HepG2 (cell line): Measurements from ENCODE around the gene GRK3. TPM values are rescaled to one million over a fixed set of nuclear protein-coding genes. Genes with fewer than 3 reads are reported as not detected.
A peak's percentile ranks its signal among the peaks of the same experiment; 100 is the strongest.

Source experiments
- BRD4 ChIP-seq: sonication (generic); formaldehyde crosslinking; IDR thresholded peaks from 2 replicates; pipeline ENCODE4 v1.4.0; 2020; ENCODE audit warnings: missing genetic modification reagents
- FLYWCH1 ChIP-seq: sonication (generic); formaldehyde crosslinking; IDR thresholded peaks from 2 replicates; pipeline ENCODE4 v1.8.1; 2023; ENCODE audit warnings: mild to moderate bottlenecking, missing genetic modification reagents
- KDM5A ChIP-seq: fragments of 200-600 bp; sonication (generic); IDR thresholded peaks from 2 replicates; pipeline ENCODE4 v1.7.0; 2018; ENCODE audit warnings: antibody characterized with exemption, mild to moderate bottlenecking, low read length, borderline replicate concordance
- LCORL ChIP-seq, 2 experiments: fragments of 450-650 bp in 1 of 2; sonication (generic) in 1 of 2; formaldehyde crosslinking in 1 of 2; IDR thresholded peaks; 2 replicates each; pipeline versions ENCODE4 v1.5.0 to v1.6.1; 2017 to 2020; ENCODE audit warnings: antibody characterized with exemption in 1 of 2, missing genetic modification reagents in 1 of 2
- SOX6 ChIP-seq, 2 experiments: fragments of 450-650 bp in 1 of 2; sonication (generic) in 1 of 2; formaldehyde crosslinking in 1 of 2; IDR thresholded peaks; 2 replicates each; pipeline versions ENCODE4 v1.4.0 to v1.6.1; 2017 to 2020; ENCODE audit warnings: antibody characterized with exemption in 1 of 2, mild to moderate bottlenecking in 1 of 2, missing genetic modification reagents in 1 of 2
- TBL1XR1 ChIP-seq: fragments of 150-350 bp; IDR thresholded peaks from 2 replicates; pipeline ENCODE4 v1.6.1; 2014; ENCODE audit warnings: borderline replicate concordance, low read length; ENCODE audit not compliant: partially characterized antibody
- TBX3 ChIP-seq: fragments of 450-650 bp; IDR thresholded peaks from 2 replicates; pipeline ENCODE4 v1.6.1; 2017; ENCODE audit warnings: antibody characterized with exemption, mild to moderate bottlenecking, inconsistent platforms, borderline replicate concordance
- TOE1 ChIP-seq: sonication (generic); formaldehyde crosslinking; IDR thresholded peaks from 2 replicates; pipeline ENCODE4 v1.4.0; 2020; ENCODE audit warnings: mild to moderate bottlenecking, missing genetic modification reagents
- ZNF556 ChIP-seq: sonication (generic); formaldehyde crosslinking; IDR thresholded peaks from 2 replicates; pipeline ENCODE4 v1.4.0; 2020; ENCODE audit warnings: mild to moderate bottlenecking, missing genetic modification reagents, borderline replicate concordance
- ZNF572 ChIP-seq: sonication (generic); formaldehyde crosslinking; IDR thresholded peaks from 2 replicates; pipeline ENCODE4 v1.5.1; 2020; ENCODE audit warnings: mild to moderate bottlenecking, missing genetic modification reagents
- ZNF605 ChIP-seq: sonication (generic); formaldehyde crosslinking; IDR thresholded peaks from 2 replicates; pipeline ENCODE4 v1.8.0; 2022; ENCODE audit warnings: mild to moderate bottlenecking, missing genetic modification reagents
- ZNF75D ChIP-seq: sonication (generic); formaldehyde crosslinking; IDR thresholded peaks from 2 replicates; pipeline ENCODE4 v1.8.1; 2023; ENCODE audit warnings: missing genetic modification reagents, mild to moderate bottlenecking, borderline replicate concordance
- ZNF879 ChIP-seq: sonication (generic); formaldehyde crosslinking; IDR thresholded peaks from 2 replicates; pipeline ENCODE4 v1.8.1; 2023; ENCODE audit warnings: missing genetic modification reagents
- ZSCAN29 ChIP-seq: sonication (generic); formaldehyde crosslinking; conservative IDR thresholded peaks from 2 replicates; pipeline ENCODE4 v1.4.0; 2020; ENCODE audit warnings: mild to moderate bottlenecking, missing genetic modification reagents
- polyA plus RNA-seq, 8 experiments: library from polyadenylated mRNA; depleted of rRNA in 3 of 8; stranded (reverse) in 7 of 8; unstranded in 1 of 8; fragments of >200 nt; fragmentation: Illumina TruSeq in 4 of 8; extraction: Trizol in 4 of 8; gene quantifications; 2 replicates each; pipeline versions ENCODE4 v1.2.1 to v1.2.3, GENCODE V29; 2011 to 2016; ENCODE audit warnings: low read depth in 4 of 8, missing spikeins in 1 of 8, mixed read lengths in 1 of 8; ENCODE audit not compliant: insufficient read depth in 1 of 8
- total RNA-seq, 5 experiments: library from RNA; depleted of rRNA; stranded (reverse); fragments of >200 nt; fragmentation: Illumina TruSeq; extraction: Trizol; gene quantifications; 2 replicates each; pipeline ENCODE4 v1.2.3, GENCODE V29; 2016; ENCODE audit warnings: low read depth in 1 of 5
- TF ChIP-seq, protein P1 (sequence below): sonication (generic); formaldehyde crosslinking; IDR thresholded peaks from 2 replicates; pipeline ENCODE4 v1.5.1; 2020; ENCODE audit warnings: missing genetic modification reagents, mild to moderate bottlenecking, borderline replicate concordance
- TF ChIP-seq, protein P2 (sequence below): sonication (generic); formaldehyde crosslinking; IDR thresholded peaks from 2 replicates; pipeline ENCODE4 v1.5.0; 2020; ENCODE audit warnings: missing genetic modification reagents
- TF ChIP-seq, protein P3 (sequence below): sonication (generic); formaldehyde crosslinking; IDR thresholded peaks from 2 replicates; pipeline ENCODE4 v1.4.0; 2020; ENCODE audit warnings: missing genetic modification reagents
- TF ChIP-seq, protein P4 (sequence below): sonication (generic); formaldehyde crosslinking; IDR thresholded peaks from 2 replicates; pipeline ENCODE4 v1.4.0; 2020; ENCODE audit warnings: missing genetic modification reagents

The GRK3 gene
- total and polyA plus RNA-seq, 2 of the 13 experiments (the other 11 are each of a cell fraction or from before 2014, with no cell fraction given) = 8.5 to 16.7 TPM

DNA sequence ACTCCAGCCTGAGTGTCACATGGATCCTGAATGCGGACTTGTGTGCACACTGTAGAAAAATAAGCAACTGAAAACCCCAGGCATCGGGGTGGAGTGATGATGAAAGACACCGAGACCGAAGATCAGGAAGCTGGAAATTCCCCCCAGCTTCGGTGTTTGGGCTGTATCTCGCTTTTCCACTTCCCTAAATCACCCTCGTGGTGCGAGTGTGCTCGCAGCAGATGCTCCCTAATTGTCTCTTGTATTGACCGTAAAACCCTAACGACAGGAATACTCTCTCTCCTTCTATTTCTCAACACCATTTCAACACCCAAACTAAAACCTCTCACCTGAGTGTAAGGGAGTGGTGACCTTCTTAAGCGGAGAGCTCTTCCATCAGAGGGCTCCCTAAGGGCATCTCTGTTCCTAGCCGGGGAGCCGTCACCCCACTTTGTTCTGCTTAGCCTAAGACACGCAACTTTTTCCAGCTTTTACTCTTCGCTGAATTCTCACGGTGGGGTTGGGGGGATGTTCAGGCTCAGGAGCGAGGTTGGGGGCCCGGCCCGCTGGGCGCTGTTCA lies 635 bp upstream of the GRK3 start (continued):
- TF ChIP-seq, protein P1, sequence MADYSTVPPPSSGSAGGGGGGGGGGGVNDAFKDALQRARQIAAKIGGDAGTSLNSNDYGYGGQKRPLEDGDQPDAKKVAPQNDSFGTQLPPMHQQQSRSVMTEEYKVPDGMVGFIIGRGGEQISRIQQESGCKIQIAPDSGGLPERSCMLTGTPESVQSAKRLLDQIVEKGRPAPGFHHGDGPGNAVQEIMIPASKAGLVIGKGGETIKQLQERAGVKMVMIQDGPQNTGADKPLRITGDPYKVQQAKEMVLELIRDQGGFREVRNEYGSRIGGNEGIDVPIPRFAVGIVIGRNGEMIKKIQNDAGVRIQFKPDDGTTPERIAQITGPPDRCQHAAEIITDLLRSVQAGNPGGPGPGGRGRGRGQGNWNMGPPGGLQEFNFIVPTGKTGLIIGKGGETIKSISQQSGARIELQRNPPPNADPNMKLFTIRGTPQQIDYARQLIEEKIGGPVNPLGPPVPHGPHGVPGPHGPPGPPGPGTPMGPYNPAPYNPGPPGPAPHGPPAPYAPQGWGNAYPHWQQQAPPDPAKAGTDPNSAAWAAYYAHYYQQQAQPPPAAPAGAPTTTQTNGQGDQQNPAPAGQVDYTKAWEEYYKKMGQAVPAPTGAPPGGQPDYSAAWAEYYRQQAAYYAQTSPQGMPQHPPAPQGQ = no peak
- TF ChIP-seq ZNF605 (no peak), ZNF556 (CRISPR knock-in tag) (no peak), ZNF75D (CRISPR knock-in tag) (no peak), LCORL (IDR thresholded peaks at IDR 0.05) (0 out of 2 replicates have a peak, but pooled peaks have one; percentile 9), LCORL (CRISPR knock-in tag; IDR thresholded peaks at IDR 0.05) (0 out of 2 replicates have a peak, but pooled peaks have one; percentile 52), TOE1 (no peak), TBX3 (no peak), BRD4 (CRISPR knock-in tag) (no peak), FLYWCH1 (CRISPR knock-in tag) (no peak), TBL1XR1 (no peak), ZNF879 (CRISPR knock-in tag) (no peak), SOX6 (IDR thresholded peaks at IDR 0.05) (no peak), SOX6 (CRISPR knock-in tag; IDR thresholded peaks at IDR 0.05) (peak; percentile 28; the same call in 1 of the 2 replicates), KDM5A (no peak), ZSCAN29 (no peak), ZNF572 (CRISPR knock-in tag) (no peak)
- TF ChIP-seq, protein P2, sequence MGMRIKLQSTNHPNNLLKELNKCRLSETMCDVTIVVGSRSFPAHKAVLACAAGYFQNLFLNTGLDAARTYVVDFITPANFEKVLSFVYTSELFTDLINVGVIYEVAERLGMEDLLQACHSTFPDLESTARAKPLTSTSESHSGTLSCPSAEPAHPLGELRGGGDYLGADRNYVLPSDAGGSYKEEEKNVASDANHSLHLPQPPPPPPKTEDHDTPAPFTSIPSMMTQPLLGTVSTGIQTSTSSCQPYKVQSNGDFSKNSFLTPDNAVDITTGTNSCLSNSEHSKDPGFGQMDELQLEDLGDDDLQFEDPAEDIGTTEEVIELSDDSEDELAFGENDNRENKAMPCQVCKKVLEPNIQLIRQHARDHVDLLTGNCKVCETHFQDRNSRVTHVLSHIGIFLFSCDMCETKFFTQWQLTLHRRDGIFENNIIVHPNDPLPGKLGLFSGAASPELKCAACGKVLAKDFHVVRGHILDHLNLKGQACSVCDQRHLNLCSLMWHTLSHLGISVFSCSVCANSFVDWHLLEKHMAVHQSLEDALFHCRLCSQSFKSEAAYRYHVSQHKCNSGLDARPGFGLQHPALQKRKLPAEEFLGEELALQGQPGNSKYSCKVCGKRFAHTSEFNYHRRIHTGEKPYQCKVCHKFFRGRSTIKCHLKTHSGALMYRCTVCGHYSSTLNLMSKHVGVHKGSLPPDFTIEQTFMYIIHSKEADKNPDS (CRISPR knock-in tag) = no peak
- TF ChIP-seq, protein P3, sequence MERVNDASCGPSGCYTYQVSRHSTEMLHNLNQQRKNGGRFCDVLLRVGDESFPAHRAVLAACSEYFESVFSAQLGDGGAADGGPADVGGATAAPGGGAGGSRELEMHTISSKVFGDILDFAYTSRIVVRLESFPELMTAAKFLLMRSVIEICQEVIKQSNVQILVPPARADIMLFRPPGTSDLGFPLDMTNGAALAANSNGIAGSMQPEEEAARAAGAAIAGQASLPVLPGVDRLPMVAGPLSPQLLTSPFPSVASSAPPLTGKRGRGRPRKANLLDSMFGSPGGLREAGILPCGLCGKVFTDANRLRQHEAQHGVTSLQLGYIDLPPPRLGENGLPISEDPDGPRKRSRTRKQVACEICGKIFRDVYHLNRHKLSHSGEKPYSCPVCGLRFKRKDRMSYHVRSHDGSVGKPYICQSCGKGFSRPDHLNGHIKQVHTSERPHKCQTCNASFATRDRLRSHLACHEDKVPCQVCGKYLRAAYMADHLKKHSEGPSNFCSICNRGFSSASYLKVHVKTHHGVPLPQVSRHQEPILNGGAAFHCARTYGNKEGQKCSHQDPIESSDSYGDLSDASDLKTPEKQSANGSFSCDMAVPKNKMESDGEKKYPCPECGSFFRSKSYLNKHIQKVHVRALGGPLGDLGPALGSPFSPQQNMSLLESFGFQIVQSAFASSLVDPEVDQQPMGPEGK = peak; percentile 30; the same call in 1 of the 2 replicates
- TF ChIP-seq, protein P4, sequence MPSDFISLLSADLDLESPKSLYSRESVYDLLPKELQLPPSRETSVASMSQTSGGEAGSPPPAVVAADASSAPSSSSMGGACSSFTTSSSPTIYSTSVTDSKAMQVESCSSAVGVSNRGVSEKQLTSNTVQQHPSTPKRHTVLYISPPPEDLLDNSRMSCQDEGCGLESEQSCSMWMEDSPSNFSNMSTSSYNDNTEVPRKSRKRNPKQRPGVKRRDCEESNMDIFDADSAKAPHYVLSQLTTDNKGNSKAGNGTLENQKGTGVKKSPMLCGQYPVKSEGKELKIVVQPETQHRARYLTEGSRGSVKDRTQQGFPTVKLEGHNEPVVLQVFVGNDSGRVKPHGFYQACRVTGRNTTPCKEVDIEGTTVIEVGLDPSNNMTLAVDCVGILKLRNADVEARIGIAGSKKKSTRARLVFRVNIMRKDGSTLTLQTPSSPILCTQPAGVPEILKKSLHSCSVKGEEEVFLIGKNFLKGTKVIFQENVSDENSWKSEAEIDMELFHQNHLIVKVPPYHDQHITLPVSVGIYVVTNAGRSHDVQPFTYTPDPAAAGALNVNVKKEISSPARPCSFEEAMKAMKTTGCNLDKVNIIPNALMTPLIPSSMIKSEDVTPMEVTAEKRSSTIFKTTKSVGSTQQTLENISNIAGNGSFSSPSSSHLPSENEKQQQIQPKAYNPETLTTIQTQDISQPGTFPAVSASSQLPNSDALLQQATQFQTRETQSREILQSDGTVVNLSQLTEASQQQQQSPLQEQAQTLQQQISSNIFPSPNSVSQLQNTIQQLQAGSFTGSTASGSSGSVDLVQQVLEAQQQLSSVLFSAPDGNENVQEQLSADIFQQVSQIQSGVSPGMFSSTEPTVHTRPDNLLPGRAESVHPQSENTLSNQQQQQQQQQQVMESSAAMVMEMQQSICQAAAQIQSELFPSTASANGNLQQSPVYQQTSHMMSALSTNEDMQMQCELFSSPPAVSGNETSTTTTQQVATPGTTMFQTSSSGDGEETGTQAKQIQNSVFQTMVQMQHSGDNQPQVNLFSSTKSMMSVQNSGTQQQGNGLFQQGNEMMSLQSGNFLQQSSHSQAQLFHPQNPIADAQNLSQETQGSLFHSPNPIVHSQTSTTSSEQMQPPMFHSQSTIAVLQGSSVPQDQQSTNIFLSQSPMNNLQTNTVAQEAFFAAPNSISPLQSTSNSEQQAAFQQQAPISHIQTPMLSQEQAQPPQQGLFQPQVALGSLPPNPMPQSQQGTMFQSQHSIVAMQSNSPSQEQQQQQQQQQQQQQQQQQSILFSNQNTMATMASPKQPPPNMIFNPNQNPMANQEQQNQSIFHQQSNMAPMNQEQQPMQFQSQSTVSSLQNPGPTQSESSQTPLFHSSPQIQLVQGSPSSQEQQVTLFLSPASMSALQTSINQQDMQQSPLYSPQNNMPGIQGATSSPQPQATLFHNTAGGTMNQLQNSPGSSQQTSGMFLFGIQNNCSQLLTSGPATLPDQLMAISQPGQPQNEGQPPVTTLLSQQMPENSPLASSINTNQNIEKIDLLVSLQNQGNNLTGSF (CRISPR knock-in tag) = no peak
